H9 (cell line): ENCODE measurements around the gene MPL. TPM values are rescaled to one million over a fixed set of nuclear protein-coding genes. Genes with fewer than 3 reads are reported as not detected.

Experiments
- DNase-seq: peaks from one replicate; pipeline ENCODE4 v3.0.0-alpha.2; 2017
- H2AFZ ChIP-seq: one replicate; pipeline ENCODE4 v1.6.1; 2013; ENCODE audit warnings: mild to moderate bottlenecking, low read length, control low read depth, moderate library complexity
- H2AK5ac ChIP-seq: 2 replicates; pipeline ENCODE4 v1.6.1; 2013; ENCODE audit warnings: low read length, control low read depth, mixed read lengths; ENCODE audit not compliant: insufficient read length
- H2BK120ac ChIP-seq: one replicate; pipeline ENCODE4 v1.6.1; 2013; ENCODE audit warnings: low read depth, mild to moderate bottlenecking, low read length, control low read depth, inconsistent platforms; ENCODE audit not compliant: poor library complexity, severe bottlenecking
- H2BK12ac ChIP-seq: 2 replicates; pipeline ENCODE4 v1.6.1; 2013; ENCODE audit warnings: low read length, control low read depth, mixed read lengths, low read depth; ENCODE audit not compliant: insufficient read length
- H2BK15ac ChIP-seq: 2 replicates; pipeline ENCODE4 v1.6.1; 2013; ENCODE audit warnings: low read depth, low read length, control low read depth
- H2BK20ac ChIP-seq: one replicate; pipeline ENCODE4 v1.6.1; 2013; ENCODE audit warnings: low read depth, mild to moderate bottlenecking, low read length, control low read depth, inconsistent platforms; ENCODE audit not compliant: poor library complexity, severe bottlenecking
- H2BK5ac ChIP-seq: 2 replicates; pipeline ENCODE4 v1.6.1; 2013; ENCODE audit warnings: low read length, control low read depth, mixed read lengths; ENCODE audit not compliant: insufficient read length
- H3K14ac ChIP-seq: 2 replicates; pipeline ENCODE4 v1.6.1; 2013; ENCODE audit warnings: low read length, control low read depth; ENCODE audit not compliant: insufficient read depth
- H3K18ac ChIP-seq: 2 replicates; pipeline ENCODE4 v1.6.1; 2013; ENCODE audit warnings: low read depth, mild to moderate bottlenecking, mixed read lengths, low read length, control low read depth; ENCODE audit not compliant: insufficient read length
- H3K23ac ChIP-seq: 2 replicates; pipeline ENCODE4 v1.6.1; 2013; ENCODE audit warnings: low read length, control low read depth, mixed read lengths, low read depth; ENCODE audit not compliant: insufficient read length
- H3K23me2 ChIP-seq: 2 replicates; pipeline ENCODE4 v1.6.1; 2013; ENCODE audit warnings: low read depth, mild to moderate bottlenecking, mixed read lengths, low read length, control low read depth; ENCODE audit not compliant: insufficient read length, poor library complexity, severe bottlenecking
- H3K27ac ChIP-seq: 2 replicates; pipeline ENCODE4 v1.5.1; 2013; ENCODE audit warnings: low read length, control low read depth, mixed read lengths, low read depth; ENCODE audit not compliant: insufficient read length
- H3K27me3 ChIP-seq: 2 replicates; pipeline ENCODE4 v1.6.1; 2013; ENCODE audit warnings: low read length, control low read depth, inconsistent platforms; ENCODE audit not compliant: insufficient read depth
- H3K4ac ChIP-seq: 2 replicates; pipeline ENCODE4 v1.6.1; 2013; ENCODE audit warnings: low read depth, mild to moderate bottlenecking, control low read depth, inconsistent platforms, low read length, moderate library complexity
- H3K4me1 ChIP-seq: 2 replicates; pipeline ENCODE4 v1.6.1; 2013; ENCODE audit warnings: low read length, control low read depth, inconsistent platforms; ENCODE audit not compliant: insufficient read depth
- H3K4me2 ChIP-seq: 2 replicates; pipeline ENCODE4 v1.6.1; 2013; ENCODE audit warnings: low read length, control low read depth, mixed read lengths; ENCODE audit not compliant: insufficient read length, insufficient read depth
- H3K56ac ChIP-seq: 2 replicates; pipeline ENCODE4 v1.6.1; 2013; ENCODE audit warnings: low read depth, mild to moderate bottlenecking, mixed read lengths, low read length, control low read depth; ENCODE audit not compliant: insufficient read length
- H3K79me1 ChIP-seq: 2 replicates; pipeline ENCODE4 v1.6.1; 2013; ENCODE audit warnings: low read depth, mild to moderate bottlenecking, moderate library complexity, low read length, control low read depth, inconsistent platforms; ENCODE audit not compliant: insufficient read depth, poor library complexity, severe bottlenecking
- H3K79me2 ChIP-seq: 2 replicates; pipeline ENCODE4 v1.6.1; 2013; ENCODE audit warnings: low read length, control low read depth, inconsistent platforms; ENCODE audit not compliant: insufficient read depth
- H3K9ac ChIP-seq: 2 replicates; pipeline ENCODE4 v1.6.1; 2013; ENCODE audit warnings: low read length, control low read depth, mixed read lengths; ENCODE audit not compliant: insufficient read length; ENCODE audit errors: extremely low read depth
- H3K9me3 ChIP-seq: one replicate; pipeline ENCODE4 v1.6.1; 2013; ENCODE audit warnings: low read depth, low read length, inconsistent platforms; ENCODE audit not compliant: control insufficient read depth
- H3T11ph ChIP-seq: one replicate; pipeline ENCODE4 v1.6.1; 2013; ENCODE audit warnings: mild to moderate bottlenecking, low read length, control low read depth, inconsistent platforms
- H4K20me1 ChIP-seq: one replicate; pipeline ENCODE4 v1.6.1; 2013; ENCODE audit not compliant: control insufficient read depth, insufficient read length, insufficient read depth
- H4K5ac ChIP-seq: 2 replicates; pipeline ENCODE4 v1.6.1; 2013; ENCODE audit warnings: low read depth, mild to moderate bottlenecking, mixed read lengths, low read length, control low read depth; ENCODE audit not compliant: insufficient read length
- H4K8ac ChIP-seq: replicated peaks from 2 replicates; pipeline ENCODE4 v1.6.1; 2013; ENCODE audit warnings: low read length, control low read depth, mixed read lengths, low read depth; ENCODE audit not compliant: insufficient read length
- H4K91ac ChIP-seq: 2 replicates; pipeline ENCODE4 v1.6.1; 2013; ENCODE audit warnings: low read depth, mild to moderate bottlenecking, moderate library complexity, mixed read lengths, low read length, control low read depth; ENCODE audit not compliant: insufficient read length
- H3K27ac Mint-ChIP-seq, 3 experiments: 2 replicates in 2 of 3; 3 replicates in 1 of 3; pipeline ENCODE4 v1.8.0; 2020 to 2021; ENCODE audit warnings: mixed read lengths in 3 of 3, mild to moderate bottlenecking in 1 of 3, moderate library complexity in 1 of 3
- H3K27me3 Mint-ChIP-seq: 2 replicates; pipeline ENCODE4 v1.8.0; 2021; ENCODE audit warnings: low read depth, mild to moderate bottlenecking, moderate library complexity, mixed read lengths
- H3K36me3 Mint-ChIP-seq, 3 experiments: 2 replicates in 2 of 3; 3 replicates in 1 of 3; pipeline ENCODE4 v1.8.0; 2020 to 2021; ENCODE audit warnings: low read depth in 3 of 3, mixed read lengths in 3 of 3; ENCODE audit not compliant: insufficient read depth in 1 of 3
- H3K4me1 Mint-ChIP-seq, 2 experiments: 2 replicates each; pipeline ENCODE4 v1.8.0; 2020; ENCODE audit warnings: mixed read lengths in 2 of 2
- H3K4me3 Mint-ChIP-seq, 2 experiments: 2 replicates in 1 of 2; 3 replicates in 1 of 2; pipeline ENCODE4 v1.8.0; 2020 to 2021; ENCODE audit warnings: mild to moderate bottlenecking in 2 of 2, mixed read lengths in 2 of 2, moderate library complexity in 1 of 2
- H3K9me3 Mint-ChIP-seq, 2 experiments: 2 replicates in 1 of 2; 3 replicates in 1 of 2; pipeline ENCODE4 v1.8.0; 2020; ENCODE audit warnings: mild to moderate bottlenecking in 2 of 2, mixed read lengths in 2 of 2, moderate library complexity in 1 of 2
- CTCF ChIP-seq: fragments of 200-600 bp; sonication (generic); conservative IDR thresholded peaks from 3 replicates; pipeline ENCODE4 v1.8.0; 2021; ENCODE audit warnings: antibody characterized with exemption, mild to moderate bottlenecking
- WGBS: extraction: QIAGEN DNeasy Blood & Tissue Kit; methylation state at CpG from one replicate; pipeline ENCODE4 v1.1.7; 2013; ENCODE audit warnings: missing lambda C conversion rate, low lambda C conversion rate, mixed read lengths; ENCODE audit not compliant: insufficient read length; ENCODE audit errors: extremely low coverage; 5-methylcytosine and 5-hydroxymethylcytosine counted together
- total RNA-seq: library from RNA; stranded (reverse); gene quantifications from 2 replicates; pipeline ENCODE4 v1.2.1, GENCODE V29; 2021

Gene MPL
- total RNA-seq, 1 experiment from 2014 or later, result not detected

DNA sequence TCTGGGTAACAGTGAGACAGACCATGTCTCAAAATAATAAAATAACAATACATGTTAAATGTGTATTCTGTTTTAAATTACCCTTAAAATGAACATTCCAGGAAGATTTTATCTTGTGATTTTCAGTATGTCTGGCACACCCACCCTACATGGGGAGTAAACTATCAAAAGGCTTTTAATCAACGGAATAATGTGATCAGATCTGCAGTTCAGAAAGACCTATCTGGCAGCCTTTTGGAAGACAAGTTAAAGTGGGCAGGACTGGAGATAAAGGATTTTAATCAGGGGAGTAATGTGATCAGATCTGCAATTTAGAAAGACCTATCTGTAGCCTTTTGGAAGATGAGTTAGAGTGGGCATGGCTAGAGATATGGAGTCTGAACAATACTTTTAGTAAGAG, 41.9 kb downstream of the MPL start:
- no peak overlapping the region for H3K23ac ChIP-seq
- H3K27ac Mint-ChIP-seq, result no peak overlapping the region
- H3K36me3 Mint-ChIP-seq, result peaks cover 0 to 27% (median 11%) of the 10 kb centered on the region in 3 experiments; a peak in 4 of 7 replicates
- H3K27me3 Mint-ChIP-seq, result no peaks in the 10 kb centered on the region
- no peak overlapping the region for H2AFZ ChIP-seq
- no CpG with 5 or more reads among the region's 1 CpG for WGBS
- H3K4ac ChIP-seq, result no peak overlapping the region
- H2BK20ac ChIP-seq, result no peak overlapping the region
- H3K9me3 Mint-ChIP-seq, result no peaks in the 10 kb centered on the region
- H2BK12ac ChIP-seq, result no peak overlapping the region
- no peaks in the 10 kb centered on the region for H3K4me1 ChIP-seq
- no peak overlapping the region for H4K5ac ChIP-seq
- DNase-seq, result no peak
- no peaks in the 10 kb centered on the region for H3K9me3 ChIP-seq
- H2BK15ac ChIP-seq, result no peak overlapping the region
- H4K20me1 ChIP-seq, result no peaks in the 10 kb centered on the region
- no peak for TF ChIP-seq CTCF
- no peak overlapping the region for H3K14ac ChIP-seq
- no peak overlapping the region for H2BK120ac ChIP-seq
- no peak overlapping the region for H4K91ac ChIP-seq
- H3K27ac ChIP-seq, result no peak overlapping the region
- no peak overlapping the region for H3K56ac ChIP-seq
- no peak overlapping the region for H2AK5ac ChIP-seq
- H2BK5ac ChIP-seq, result no peak overlapping the region
- H3K27me3 ChIP-seq, result no peaks in the 10 kb centered on the region
- H3K9ac ChIP-seq, result no peak overlapping the region
- H3K4me1 Mint-ChIP-seq, result peaks cover 3 to 7% of the 10 kb centered on the region in 2 experiments
- H3T11ph ChIP-seq, result no peak overlapping the region
- no peaks in the 10 kb centered on the region for H3K79me1 ChIP-seq
- no peaks in the 10 kb centered on the region for H3K23me2 ChIP-seq
- no peaks in the 10 kb centered on the region for H3K79me2 ChIP-seq
- H3K4me2 ChIP-seq, result no peak overlapping the region
- no peak overlapping the region for H4K8ac ChIP-seq
- H3K18ac ChIP-seq, result no peak overlapping the region
- no peak overlapping the region for H3K4me3 Mint-ChIP-seq
